Activated T-cell treated with anti-CD3 and anti-CD28 coated beads, Interleukin-2, amount 50 U/mL, for 72 hours (primary cell): ENCODE results near the gene RAB27B. TPM values are rescaled to one million over a fixed set of nuclear protein-coding genes. Genes with fewer than 3 reads are reported as not detected.
A peak's percentile ranks its signal among the peaks of the same experiment; 100 is the strongest.

ENCODE experiments used
- ATAC-seq, 2 donors: fragments of 150-1000 bp; cut with Tn5 transposase; replicated peaks in 1 of 2; 2 replicates each; pipeline ENCODE4 v1.10.0; 2021; ENCODE audit warnings: moderate library complexity in 2 of 2, mild to moderate bottlenecking in 1 of 2
- DNase-seq, 2 donors: peaks; one replicate each; pipeline ENCODE4 v3.0.0; 2021 to 2022; ENCODE audit warnings: mixed read lengths in 1 of 2
- H3K27ac Mint-ChIP-seq: one replicate; pipeline ENCODE4 v1.8.0; 2022; ENCODE audit warnings: mild to moderate bottlenecking, moderate library complexity, mixed read lengths
- H3K27me3 Mint-ChIP-seq: one replicate; pipeline ENCODE4 v1.8.0; 2022; ENCODE audit warnings: low read depth, mixed read lengths
- H3K36me3 Mint-ChIP-seq, 2 donors: one replicate each; pipeline ENCODE4 v1.8.0; 2022; ENCODE audit warnings: mixed read lengths in 2 of 2, mild to moderate bottlenecking in 1 of 2; ENCODE audit not compliant: insufficient read depth in 2 of 2
- H3K4me1 Mint-ChIP-seq: one replicate; pipeline ENCODE4 v1.8.0; 2022; ENCODE audit warnings: low read depth, mixed read lengths
- H3K4me3 Mint-ChIP-seq, 2 donors: one replicate each; pipeline ENCODE4 v1.8.0; 2022; ENCODE audit warnings: mild to moderate bottlenecking in 2 of 2, mixed read lengths in 2 of 2, moderate library complexity in 2 of 2
- H3K9me3 Mint-ChIP-seq, 2 donors: one replicate each; pipeline ENCODE4 v1.8.0; 2022; ENCODE audit warnings: mixed read lengths in 2 of 2
- total RNA-seq, 2 donors: library from RNA; stranded (reverse); gene quantifications; one replicate each; pipeline ENCODE4 v1.2.3, GENCODE V29; 2022

RAB27B gene
- total RNA-seq, 2 donors from 2014 or later, result 0.14 to 0.19 TPM

DNA sequence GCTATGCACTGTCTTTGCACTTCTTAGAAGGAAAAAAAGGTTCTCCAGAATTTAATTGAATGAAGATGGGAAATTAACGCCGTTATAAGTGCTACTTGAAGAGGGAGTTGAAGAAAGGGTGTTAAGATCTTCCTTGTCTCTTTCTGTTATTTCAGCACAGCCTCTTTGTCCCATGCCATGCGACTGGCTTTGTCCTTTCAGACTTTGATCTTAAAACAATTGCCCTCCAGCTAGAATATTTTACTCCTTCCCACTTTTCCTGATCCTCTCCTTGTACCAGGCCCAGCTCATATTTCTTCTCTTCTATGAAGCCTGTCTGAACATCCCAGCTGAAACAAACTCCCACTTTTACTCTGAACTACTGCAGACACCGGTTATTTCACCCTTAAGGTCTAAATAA is 51.4 kb downstream of the RAB27B start:
- DNase-seq, result no peak
- no peak overlapping the region for H3K27ac Mint-ChIP-seq
- H3K27me3 Mint-ChIP-seq, result peaks cover 5% of the 10 kb centered on the region
- no peaks in the 10 kb centered on the region for H3K9me3 Mint-ChIP-seq
- no peak for ATAC-seq
- H3K4me3 Mint-ChIP-seq, result no peak overlapping the region
- no peaks in the 10 kb centered on the region for H3K4me1 Mint-ChIP-seq
- no peaks in the 10 kb centered on the region for H3K36me3 Mint-ChIP-seq

DNA sequence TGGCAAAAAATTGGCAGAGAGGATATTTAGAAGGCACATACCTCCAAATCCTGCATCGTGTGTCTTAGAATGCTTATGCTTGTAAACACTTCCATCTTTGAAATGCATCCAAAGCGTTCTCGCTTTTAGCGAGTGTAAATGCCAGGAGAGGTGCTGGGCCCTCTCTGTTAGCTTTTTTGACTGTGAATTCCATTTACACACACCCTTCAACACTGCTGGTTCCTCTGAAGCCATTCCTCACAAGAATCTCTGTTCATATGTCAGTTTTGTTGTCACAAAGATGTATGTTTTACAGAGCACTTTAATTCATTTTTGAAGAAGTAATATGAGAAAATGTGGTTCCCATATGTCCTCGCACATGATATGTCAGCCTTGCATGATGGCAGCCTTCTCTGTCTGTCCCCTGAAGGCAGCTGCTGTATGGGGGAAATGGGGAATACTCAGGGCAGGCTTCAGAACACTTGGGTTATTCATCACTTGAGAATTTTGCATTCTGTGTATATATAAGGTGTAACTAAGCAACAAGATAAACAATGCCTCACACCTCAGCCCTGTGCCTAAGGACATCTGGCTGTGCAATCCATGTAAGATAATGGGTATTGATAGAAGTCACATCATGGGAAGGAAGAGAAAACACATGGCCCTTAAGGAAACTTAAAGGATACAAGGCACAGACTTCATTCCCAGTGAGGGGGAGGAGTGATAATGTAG is 52.3 kb downstream of the RAB27B start:
- Mint-ChIP-seq H3K4me3 (no peak overlapping the region), H3K4me1 (no peaks in the 10 kb centered on the region), H3K36me3 (no peaks in the 10 kb centered on the region), H3K27me3 (peaks cover 5% of the 10 kb centered on the region), H3K27ac (no peak overlapping the region), H3K9me3 (no peaks in the 10 kb centered on the region)
- no peak for ATAC-seq
- no peak for DNase-seq

DNA sequence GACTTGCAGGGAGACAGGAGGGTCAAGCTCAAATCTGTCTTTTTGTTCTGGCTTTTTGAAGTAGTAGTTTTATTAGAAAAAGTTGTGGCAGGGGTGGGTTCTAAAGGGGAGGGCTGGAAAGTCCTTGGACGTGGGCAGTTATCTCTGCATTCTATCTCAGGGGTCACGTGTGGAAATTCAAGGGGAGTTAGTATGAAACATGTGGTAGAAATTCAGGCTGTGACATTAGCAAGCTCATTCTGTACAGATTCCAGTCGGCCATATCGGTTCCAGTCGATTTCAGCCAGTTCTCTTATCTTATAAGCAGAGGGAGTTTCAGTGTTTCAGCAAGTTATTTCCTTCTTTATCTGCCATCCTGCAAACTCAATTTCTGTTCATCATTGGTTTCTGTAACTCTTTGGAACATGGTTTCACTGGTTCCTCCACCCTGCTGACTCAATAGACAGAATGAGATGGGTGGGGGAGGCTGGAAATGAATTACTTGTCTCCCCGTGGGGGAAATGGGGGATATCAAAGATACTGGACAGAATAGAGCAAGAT is 53.0 kb downstream of the RAB27B start:
- H3K4me3 Mint-ChIP-seq, result no peak overlapping the region
- no peak for DNase-seq
- no peak overlapping the region for H3K27ac Mint-ChIP-seq
- H3K9me3 Mint-ChIP-seq, result no peaks in the 10 kb centered on the region
- H3K27me3 Mint-ChIP-seq, result peaks cover 5% of the 10 kb centered on the region
- no peaks in the 10 kb centered on the region for H3K4me1 Mint-ChIP-seq
- no peak for ATAC-seq
- H3K36me3 Mint-ChIP-seq, result no peaks in the 10 kb centered on the region

DNA sequence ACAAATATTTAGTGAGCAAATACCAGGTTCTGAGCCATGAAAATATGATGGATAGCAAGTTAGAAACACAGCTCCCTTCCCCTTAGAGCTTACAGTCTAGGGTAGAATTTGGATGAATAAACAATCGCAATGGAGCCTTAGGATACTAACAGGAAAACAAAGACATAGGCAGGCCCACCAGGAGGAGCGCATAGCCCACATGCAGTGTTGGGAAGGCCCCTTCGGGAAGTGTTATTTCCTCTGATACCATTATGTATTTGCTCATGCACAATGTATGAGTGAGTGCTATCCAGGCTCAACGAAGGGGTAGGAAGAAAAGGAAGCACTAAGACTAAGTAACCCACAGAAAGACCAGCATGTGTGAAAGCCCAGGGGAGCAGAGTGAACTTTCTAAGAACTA is 54.0 kb downstream of the RAB27B start:
- Mint-ChIP-seq H3K9me3 (no peaks in the 10 kb centered on the region), H3K36me3 (no peaks in the 10 kb centered on the region), H3K4me1 (no peaks in the 10 kb centered on the region), H3K27me3 (peaks cover 5% of the 10 kb centered on the region), H3K27ac (no peak overlapping the region), H3K4me3 (no peak overlapping the region)
- ATAC-seq, result no peak
- DNase-seq, result no peak

DNA sequence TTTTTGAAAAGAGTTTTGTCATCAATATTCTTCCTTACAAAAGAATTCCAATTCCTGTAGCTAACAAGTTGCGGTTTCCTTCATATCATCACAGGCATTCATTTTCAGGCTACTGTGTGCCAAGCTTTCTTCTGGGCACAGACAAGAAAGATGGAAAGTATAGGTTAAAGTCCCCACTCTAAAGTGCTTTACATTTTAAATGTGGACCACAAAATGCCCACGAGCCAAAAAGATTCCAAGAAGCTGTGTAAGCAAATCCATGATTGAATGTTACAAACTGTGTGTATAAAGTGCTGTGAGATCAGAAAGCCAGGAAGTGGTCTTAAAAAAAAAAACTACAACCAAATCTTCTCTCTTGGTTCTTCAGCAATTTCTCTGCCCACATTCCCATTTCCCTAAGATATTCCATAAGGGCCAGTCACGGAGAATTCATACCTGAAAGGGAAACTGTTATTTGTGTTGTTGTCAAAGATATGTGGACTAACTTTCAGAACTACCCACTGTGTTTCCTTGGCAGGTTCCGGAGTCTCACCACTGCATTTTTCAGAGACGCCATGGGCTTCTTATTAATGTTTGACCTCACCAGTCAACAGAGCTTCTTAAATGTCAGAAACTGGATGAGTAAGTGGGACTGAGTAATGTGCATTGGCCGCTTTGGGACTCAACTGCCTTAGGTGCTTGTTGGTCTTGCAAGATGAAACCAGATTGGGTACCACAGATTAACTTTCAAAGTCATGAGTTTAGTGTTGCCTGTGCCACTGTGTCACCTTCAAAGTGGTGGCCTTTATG is 55.7 kb downstream of the RAB27B start:
- Mint-ChIP-seq H3K4me3 (no peak overlapping the region), H3K4me1 (no peaks in the 10 kb centered on the region), H3K27me3 (peaks cover 5% of the 10 kb centered on the region), H3K9me3 (no peaks in the 10 kb centered on the region), H3K27ac (no peak overlapping the region), H3K36me3 (no peaks in the 10 kb centered on the region)
- ATAC-seq (no peak), DNase-seq (no peak)

DNA sequence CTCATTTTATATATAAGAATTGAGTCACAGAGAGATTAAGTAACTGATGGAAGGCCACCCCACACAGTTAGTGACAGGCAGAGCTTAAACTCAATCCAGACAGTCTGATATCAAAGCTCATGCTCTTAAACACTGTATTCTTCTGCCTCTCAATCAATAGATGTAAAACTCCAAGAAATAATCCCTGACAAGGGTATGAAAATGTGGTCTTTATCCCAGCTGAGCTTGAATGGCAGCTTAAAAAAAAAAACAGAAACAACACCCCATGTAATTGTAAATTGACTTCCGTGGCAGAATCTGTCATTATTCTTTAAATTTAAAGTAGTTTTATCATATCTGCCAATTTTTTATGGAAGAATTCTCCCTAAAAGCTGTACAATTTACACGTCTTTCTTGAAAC is 60.1 kb downstream of the RAB27B start:
- Mint-ChIP-seq H3K36me3 (no peaks in the 10 kb centered on the region), H3K27me3 (no peaks in the 10 kb centered on the region), H3K27ac (no peak overlapping the region), H3K9me3 (no peaks in the 10 kb centered on the region), H3K4me3 (no peak overlapping the region), H3K4me1 (no peaks in the 10 kb centered on the region)
- no peak for ATAC-seq
- no peak for DNase-seq

DNA sequence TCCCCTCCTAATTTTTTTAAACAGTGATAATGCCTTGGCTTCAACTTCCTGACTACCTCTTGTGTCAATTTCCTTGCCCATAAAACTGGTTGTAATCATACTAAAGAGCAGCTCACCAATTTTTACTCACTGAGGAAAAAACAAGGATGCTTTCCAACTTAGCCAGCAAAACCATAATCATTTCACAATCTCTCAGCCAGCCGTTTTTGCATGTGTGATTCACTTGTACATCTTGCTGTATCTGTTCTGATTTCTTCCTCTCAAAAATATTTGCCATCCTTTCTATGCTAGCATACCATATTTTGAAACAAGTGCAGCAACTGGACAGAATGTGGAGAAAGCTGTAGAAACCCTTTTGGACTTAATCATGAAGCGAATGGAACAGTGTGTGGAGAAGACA is 60.7 kb downstream of the RAB27B start:
- H3K4me3 Mint-ChIP-seq, result no peak overlapping the region
- H3K27ac Mint-ChIP-seq, result no peak overlapping the region
- ATAC-seq, result no peak
- no peaks in the 10 kb centered on the region for H3K27me3 Mint-ChIP-seq
- no peaks in the 10 kb centered on the region for H3K4me1 Mint-ChIP-seq
- no peaks in the 10 kb centered on the region for H3K36me3 Mint-ChIP-seq
- DNase-seq, result no peak
- H3K9me3 Mint-ChIP-seq, result no peaks in the 10 kb centered on the region

DNA sequence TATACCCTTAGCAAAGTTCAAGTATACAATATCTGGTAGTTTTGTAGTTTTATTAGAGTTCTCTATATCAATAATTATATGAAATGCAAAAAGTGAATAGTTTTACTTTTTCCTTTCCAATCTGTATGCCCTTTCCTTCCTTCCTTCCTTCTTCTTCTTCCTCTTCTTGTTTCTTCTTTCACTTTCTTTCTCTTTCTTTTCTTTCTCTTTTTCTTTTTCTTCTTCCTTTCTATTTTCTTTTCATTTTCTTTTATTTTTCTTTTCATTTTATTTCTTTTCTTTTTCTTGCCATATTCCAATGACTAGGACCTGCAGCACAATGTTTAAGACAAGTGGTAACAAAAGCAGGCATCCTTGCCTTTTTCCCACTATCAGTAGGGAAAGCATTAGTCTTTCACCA is 71.2 kb downstream of the RAB27B start:
- Mint-ChIP-seq H3K27ac (peak overlapping the region; percentile 21), H3K4me3 (no peak overlapping the region), H3K9me3 (peaks cover 0 to 3% of the 10 kb centered on the region in 2 donors), H3K27me3 (peaks cover 6% of the 10 kb centered on the region), H3K36me3 (no peaks in the 10 kb centered on the region), H3K4me1 (no peaks in the 10 kb centered on the region)
- DNase-seq, result no peak
- ATAC-seq, result no peak

DNA sequence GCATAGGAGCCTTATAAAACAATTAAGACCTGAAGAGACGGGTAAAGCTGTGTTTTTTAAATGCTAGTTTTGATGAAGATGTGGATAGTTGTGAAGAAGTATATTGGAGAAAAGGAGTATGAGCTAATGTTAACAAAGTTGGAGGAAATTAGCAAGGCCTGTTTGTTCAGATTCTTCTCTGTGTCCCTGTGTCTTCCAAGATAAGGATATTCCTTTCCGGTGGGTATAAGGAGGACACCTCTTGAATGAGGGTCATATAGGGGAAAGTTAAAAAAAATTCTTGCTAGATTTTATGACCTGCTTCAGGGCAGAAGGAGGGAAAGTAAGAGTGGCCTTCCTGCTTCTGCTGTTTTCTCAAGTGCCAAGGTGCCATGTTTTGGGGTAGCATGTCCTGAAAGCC is 72.0 kb downstream of the RAB27B start:
- Mint-ChIP-seq H3K4me3 (no peak overlapping the region), H3K36me3 (no peaks in the 10 kb centered on the region), H3K4me1 (no peaks in the 10 kb centered on the region), H3K27me3 (peaks cover 6% of the 10 kb centered on the region), H3K27ac (no peak overlapping the region), H3K9me3 (peaks cover 0 to 3% of the 10 kb centered on the region in 2 donors)
- no peak for ATAC-seq
- DNase-seq, result no peak

DNA sequence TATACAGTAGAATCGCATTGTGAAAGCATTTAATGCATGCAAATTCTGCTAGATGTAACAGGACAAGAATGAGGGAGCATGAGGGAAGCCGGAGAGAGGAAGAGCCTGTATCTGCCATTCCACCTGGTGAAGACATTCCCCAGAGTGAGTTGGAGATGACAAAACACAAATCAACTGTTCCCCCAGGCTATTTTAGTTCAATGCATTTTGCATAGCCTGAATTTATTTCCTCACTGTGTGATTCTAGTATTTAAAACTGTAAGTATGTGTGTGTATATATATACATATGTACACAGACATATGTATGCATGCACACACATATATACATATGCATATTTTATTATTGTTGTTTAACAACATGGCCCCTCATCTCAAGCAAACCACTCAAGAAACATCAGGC is 76.3 kb downstream of the RAB27B start:
- H3K27ac Mint-ChIP-seq, result no peak overlapping the region
- ATAC-seq (no peak), DNase-seq (no peak)
- no peaks in the 10 kb centered on the region for H3K36me3 Mint-ChIP-seq
- H3K4me1 Mint-ChIP-seq, result no peaks in the 10 kb centered on the region
- peaks cover 6% of the 10 kb centered on the region for H3K27me3 Mint-ChIP-seq
- no peak overlapping the region for H3K4me3 Mint-ChIP-seq
- H3K9me3 Mint-ChIP-seq, result peaks cover 0 to 3% of the 10 kb centered on the region in 2 donors

DNA sequence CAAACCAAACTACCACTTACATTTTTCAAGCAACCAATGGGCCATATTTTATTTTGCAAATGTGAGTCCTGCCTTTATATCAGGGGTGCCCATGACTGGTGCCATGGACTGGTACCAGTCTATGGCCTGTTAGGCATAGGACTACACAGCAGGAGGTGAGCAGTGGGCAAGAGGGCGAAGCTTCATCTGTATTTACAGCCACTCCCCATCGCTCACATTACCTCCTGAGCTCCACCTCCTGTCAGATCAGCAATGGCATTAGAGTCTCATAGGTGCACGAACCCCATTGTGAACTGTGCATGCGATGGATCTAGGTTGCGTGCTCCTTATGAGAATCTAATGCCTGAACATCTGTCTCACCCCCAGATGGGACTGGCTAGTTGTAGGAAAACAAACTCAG is 77.4 kb downstream of the RAB27B start:
- H3K9me3 Mint-ChIP-seq, result peaks cover 0 to 3% of the 10 kb centered on the region in 2 donors
- ATAC-seq (no peak), DNase-seq (no peak)
- H3K4me1 Mint-ChIP-seq, result no peaks in the 10 kb centered on the region
- H3K27ac Mint-ChIP-seq, result no peak overlapping the region
- no peak overlapping the region for H3K4me3 Mint-ChIP-seq
- peaks cover 6% of the 10 kb centered on the region for H3K27me3 Mint-ChIP-seq
- H3K36me3 Mint-ChIP-seq, result no peaks in the 10 kb centered on the region

DNA sequence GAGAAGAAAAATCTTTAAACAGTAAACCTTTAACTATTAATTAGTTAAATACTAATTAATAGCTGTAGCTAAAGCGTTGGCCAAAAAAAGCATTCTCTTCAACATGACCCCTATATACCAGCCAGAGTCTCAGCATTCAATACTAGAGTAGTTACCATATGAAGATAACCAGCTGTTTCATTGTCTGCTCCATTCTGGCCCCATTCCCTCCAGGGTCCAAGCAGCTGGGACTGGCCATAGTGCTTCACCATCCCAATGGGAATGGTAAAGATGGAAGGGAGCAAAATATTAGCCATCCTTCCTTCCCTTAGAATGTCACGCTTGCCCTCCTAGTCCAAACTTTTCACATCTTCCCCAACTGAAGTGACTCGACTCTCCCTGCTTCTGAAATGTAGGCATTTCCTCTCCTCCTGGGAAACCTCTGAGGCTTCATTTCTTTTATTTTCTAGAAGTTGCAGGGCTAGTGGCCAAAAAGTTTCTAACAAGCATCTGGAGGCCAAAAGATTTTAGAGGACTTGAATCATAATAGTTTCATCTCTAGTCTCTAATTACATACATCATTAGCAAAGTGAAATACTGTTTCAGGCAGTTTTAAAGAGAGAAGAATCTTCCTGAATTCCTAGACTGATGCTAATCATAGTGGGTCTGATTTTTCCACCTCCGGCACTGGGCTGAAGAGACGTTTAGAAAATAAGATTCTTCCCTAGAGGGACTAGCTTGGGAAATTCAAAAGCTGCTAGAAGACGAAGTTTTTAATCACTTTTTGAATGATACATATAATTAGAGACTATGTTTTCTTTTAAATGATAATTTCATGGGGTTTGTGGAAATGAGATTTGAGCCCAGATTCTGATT is 78.3 kb downstream of the RAB27B start:
- H3K36me3 Mint-ChIP-seq, result no peaks in the 10 kb centered on the region
- DNase-seq, result no peak
- peaks cover 6% of the 10 kb centered on the region for H3K27me3 Mint-ChIP-seq
- no peak for ATAC-seq
- H3K4me1 Mint-ChIP-seq, result no peaks in the 10 kb centered on the region
- H3K27ac Mint-ChIP-seq, result no peak overlapping the region
- no peak overlapping the region for H3K4me3 Mint-ChIP-seq
- H3K9me3 Mint-ChIP-seq, result peaks cover 0 to 3% of the 10 kb centered on the region in 2 donors

DNA sequence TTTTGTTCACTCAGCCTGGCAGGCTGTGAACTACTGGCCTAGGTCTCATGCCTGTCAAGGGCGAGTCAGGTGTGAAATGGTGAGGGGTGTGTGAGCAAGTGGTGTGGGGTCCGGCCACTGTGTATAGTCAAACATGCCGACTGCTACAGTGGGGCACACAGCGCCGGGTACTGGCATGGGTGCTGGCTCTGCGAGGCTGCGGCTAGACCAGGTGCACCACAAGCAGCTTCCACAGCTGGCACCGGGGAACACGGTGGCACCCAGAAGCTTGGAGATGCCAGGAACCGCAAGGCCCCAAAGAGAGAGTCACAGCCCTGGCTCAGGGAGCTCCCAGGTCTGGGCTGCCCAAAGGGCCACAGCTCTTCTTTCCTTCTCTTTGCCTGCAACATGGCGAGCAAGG is 81.3 kb downstream of the RAB27B start:
- no peak for ATAC-seq
- H3K27ac Mint-ChIP-seq, result no peak overlapping the region
- no peaks in the 10 kb centered on the region for H3K9me3 Mint-ChIP-seq
- H3K4me3 Mint-ChIP-seq, result no peak overlapping the region
- no peaks in the 10 kb centered on the region for H3K36me3 Mint-ChIP-seq
- no peaks in the 10 kb centered on the region for H3K27me3 Mint-ChIP-seq
- no peaks in the 10 kb centered on the region for H3K4me1 Mint-ChIP-seq
- no peak for DNase-seq
